NOMO-1 (cell line): ENCODE data around the gene HDAC4.

ENCODE experiments used
- DNase-seq, 2 experiments: peaks; one replicate each; lab custom pipeline; 2025; ENCODE audit not compliant: unreplicated experiment in 2 of 2; lab: John Stamatoyannopoulos, UW

Gene HDAC4

GRCh38 chr2:239259603-239260298 lies 141.1 kb downstream of the HDAC4 start:
- peak; percentile 66 to 85 for DNase-seq

- DNase-seq = no peak
These were observed 141.6 kb downstream of the HDAC4 start for GRCh38 chr2:239259173-239259572.

- DNase-seq = peak; percentile 27 to 46
These were observed 142.6 kb downstream of the HDAC4 start for GRCh38 chr2:239258248-239258647.

- peak; percentile 95 for DNase-seq
These were observed 143.3 kb downstream of the HDAC4 start for GRCh38 chr2:239257511-239257937.

DNA sequence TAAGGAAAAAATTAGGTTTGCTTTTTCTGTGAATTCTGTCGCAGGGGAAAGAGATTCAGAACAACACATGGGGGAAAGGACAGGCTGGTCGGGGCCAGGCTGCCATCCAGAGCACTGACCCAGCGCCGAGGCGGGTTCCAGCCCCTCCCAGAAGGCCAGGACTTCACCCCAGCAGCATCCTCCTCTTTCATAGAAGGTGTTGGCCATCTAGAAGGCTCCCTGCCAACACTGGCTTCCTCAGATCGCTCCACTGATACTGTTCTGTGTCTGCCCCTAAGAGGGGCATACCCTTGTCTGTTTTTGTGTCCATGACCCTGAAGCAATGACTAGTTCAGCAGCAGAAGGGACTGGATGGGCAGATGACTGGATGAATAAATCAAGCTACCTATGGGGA lies 144.5 kb downstream of the HDAC4 start:
- DNase-seq = no peak

DNA sequence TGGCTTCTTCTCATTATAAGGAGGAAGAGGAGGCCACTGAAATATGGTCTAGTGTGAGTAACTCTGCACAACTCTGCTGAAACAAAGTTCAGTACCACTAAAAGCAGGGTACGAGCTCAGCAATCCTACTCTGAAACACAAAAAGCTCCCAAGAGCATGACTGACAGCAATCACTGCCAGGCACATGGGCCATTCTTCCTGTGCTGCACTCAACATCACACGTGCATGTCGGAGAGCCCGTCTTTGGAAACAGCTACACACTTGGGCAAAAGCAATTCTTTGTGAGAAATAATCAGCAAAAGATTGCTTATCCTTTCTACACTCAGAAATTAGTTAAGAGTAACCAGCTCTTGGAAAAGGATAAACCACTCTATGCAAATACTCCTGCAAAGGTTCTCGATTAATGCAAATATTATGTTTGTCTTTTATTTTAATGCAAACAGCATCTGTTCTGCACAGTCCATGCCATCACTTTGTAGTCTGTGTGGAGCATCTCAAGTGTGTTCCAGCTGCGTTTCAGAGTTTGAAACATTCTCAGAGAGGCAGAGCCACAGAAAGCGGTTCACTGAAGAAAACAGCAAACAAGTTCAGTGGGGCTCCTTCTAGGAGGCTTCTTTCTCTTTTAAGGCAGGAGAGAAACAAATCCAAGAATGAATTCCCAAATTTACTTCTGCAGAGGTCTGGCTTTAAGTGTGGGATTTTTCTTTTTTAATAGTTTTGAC lies 145.0 kb downstream of the HDAC4 start:
- DNase-seq = no peak

DNA sequence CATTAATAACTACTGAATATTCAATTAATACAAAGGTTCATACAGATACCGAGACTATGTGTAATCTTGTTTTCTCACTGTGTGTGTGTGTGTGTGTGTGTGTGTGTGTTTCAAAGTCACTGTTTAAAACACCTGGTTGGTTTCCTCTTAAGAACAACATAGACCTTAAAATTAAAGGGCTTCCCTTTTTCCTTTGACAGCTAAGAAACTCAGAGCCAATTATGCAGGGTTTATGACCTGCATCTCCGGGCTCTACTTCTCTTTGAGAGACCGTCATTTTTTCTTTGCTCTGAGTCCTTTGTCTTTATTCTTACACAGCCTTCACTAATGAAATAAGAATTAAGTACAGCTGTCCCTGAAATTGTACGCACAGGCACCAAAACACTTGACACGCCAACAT lies 145.6 kb downstream of the HDAC4 start:
- peak; percentile 43 to 70 for DNase-seq

DNA sequence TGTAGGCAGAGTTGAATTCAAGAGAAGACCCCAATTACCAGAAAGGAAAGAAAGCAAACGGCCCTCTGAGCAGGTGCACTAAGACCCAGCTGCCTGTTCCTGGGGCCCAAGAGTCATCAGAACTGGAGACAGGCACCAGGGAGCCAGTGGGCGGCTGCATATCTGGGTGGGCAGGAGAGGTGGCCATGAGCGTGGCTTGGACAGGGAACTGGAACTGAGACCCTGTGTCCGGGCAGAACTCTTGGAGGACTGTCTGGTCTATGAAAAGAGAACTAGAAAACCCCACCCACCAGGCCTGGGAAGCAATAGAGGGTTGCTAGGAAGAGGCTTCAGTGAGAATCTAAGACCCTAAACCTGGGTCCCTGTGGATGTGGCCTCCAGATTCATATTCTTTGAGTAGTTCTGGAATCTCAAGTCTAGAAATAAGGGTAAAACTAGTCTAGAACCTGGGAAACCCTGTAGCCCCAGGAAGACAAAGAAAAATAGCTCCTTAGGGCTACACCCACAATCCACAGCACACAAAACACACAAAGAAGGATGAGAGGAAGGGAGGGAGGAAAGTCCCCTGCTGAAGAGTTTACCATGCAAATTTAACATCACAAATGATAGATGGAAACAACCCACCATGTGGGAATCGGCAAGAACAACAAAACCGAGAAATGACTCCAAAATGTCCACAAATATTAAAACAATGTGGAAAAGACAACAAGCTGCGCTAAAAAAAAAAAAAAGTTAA lies 147.0 kb downstream of the HDAC4 start:
- DNase-seq = peak in 1 of 2 experiments; percentile 24

DNA sequence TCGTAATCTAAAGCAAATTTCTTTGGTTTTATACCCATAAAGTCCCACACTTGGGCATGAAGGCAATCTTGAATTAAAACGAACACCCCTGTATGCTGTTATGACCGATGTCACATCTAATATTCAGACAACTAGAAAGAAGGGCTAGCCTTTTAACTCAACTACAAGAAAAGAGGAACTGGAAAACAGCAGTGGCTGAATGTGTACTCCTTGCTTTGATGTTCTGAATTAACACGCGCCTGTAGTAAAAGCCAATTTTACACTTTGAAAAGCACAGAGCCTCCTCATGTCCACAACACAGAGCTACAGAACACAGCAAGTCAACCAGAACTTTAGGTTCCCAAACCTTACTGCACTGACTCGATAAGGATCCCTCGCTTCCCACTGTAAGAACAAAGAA lies 147.6 kb downstream of the HDAC4 start:
- peak; percentile 44 to 86 for DNase-seq

DNA sequence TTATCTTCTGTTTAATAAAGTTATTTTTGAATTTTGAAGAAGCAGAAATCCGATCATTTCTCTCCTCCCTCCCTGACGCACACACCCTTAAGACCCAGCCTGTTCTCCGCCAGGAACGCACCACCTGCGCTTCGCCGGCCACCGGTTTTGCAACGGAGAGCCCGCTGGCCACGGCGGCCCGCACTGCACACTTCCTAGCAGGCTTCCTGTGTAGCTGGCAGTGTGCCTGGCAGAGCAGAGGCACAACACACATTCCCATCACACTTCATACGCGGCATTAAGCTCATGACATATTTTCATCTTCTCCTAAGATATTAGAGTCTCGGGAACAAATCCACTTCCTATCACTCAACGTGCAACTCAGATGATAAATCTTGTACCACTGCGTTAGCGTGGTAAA lies 148.0 kb downstream of the HDAC4 start:
- DNase-seq = peak in 1 of 2 experiments; percentile 46

GRCh38 chr2:239252393-239252792 lies 148.4 kb downstream of the HDAC4 start:
- no peak for DNase-seq

GRCh38 chr2:239251971-239252370 lies 148.8 kb downstream of the HDAC4 start:
- DNase-seq = no peak

GRCh38 chr2:239250216-239251081 lies 150.4 kb downstream of the HDAC4 start:
- DNase-seq = no peak

GRCh38 chr2:239249776-239250175 lies 151.0 kb downstream of the HDAC4 start:
- no peak for DNase-seq

- no peak for DNase-seq
These were observed 151.8 kb downstream of the HDAC4 start for GRCh38 chr2:239249048-239249447.

GRCh38 chr2:239247401-239248245 lies 153.2 kb downstream of the HDAC4 start:
- no peak for DNase-seq

DNA sequence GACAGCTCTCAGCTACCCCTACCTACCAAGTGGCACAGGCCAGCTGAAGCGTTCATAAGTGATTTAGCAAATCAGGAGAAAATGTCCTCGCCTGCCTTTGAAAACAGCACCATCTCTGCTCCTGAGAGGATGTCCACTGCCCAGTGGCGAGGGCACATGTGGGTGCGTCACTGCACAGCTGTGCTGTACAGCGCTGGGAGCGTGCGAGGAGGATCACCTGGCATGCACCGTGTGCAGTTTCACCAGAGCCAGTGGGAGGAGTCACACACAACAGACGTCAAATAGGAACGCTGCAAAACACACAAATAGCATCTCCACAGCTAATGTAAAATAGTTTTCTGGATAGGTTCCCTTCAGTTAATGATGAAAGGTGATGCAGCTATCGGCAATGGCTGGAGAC lies 154.1 kb downstream of the HDAC4 start:
- no peak for DNase-seq

GRCh38 chr2:239245872-239246721 lies 154.7 kb downstream of the HDAC4 start:
- DNase-seq = no peak

DNA sequence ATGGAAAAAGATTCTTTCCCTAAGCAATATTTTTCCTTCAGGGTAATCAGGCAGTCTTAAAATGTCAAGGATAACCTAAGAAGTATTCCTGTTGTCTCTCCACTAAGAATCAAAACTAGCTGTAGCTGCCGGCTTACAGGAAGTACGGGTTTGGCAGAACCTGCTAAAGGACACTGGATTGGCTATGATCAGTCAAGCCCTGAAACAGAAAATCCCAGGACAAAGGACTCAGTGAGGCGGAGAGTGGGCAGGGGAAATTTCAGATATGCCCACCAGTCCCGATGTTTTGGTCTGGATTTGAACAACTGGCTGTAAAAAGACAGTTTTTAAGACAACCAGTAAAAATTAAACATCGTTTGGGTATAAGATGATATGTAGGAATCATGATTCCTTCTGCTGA lies 155.7 kb downstream of the HDAC4 start:
- no peak for DNase-seq
